HPDE6-E6E7 (cell line): ENCODE data around the gene CT45A3.
"Not testable (repeated sequence)": the region's sequence is repeated elsewhere in the genome, so short reads cannot be mapped to it uniquely, and the experiment has no call there.

Experiments
- DNase-seq: peaks from one replicate; pipeline ENCODE4 v3.0.0; 2011; ENCODE audit warnings: missing footprints; ENCODE audit errors: extremely low spot score

CT45A3 gene

GRCh38 chrX:135768091-135768490 lies at the start of gene CT45A3:
CT45A3 (minus strand) TSS chrX:135768191; CDS start chrX:135764444, 3,747 bp downstream.
- not testable (repeated sequence) for DNase-seq

- DNase-seq = not testable (repeated sequence)
Measured at GRCh38 chrX:135802687-135803086, 34.7 kb upstream of the CT45A3 start, which contains the start of gene CT45A6. CT45A6 (minus strand) TSS chrX:135802787; CDS start chrX:135798993, 3,794 bp downstream.

DNA sequence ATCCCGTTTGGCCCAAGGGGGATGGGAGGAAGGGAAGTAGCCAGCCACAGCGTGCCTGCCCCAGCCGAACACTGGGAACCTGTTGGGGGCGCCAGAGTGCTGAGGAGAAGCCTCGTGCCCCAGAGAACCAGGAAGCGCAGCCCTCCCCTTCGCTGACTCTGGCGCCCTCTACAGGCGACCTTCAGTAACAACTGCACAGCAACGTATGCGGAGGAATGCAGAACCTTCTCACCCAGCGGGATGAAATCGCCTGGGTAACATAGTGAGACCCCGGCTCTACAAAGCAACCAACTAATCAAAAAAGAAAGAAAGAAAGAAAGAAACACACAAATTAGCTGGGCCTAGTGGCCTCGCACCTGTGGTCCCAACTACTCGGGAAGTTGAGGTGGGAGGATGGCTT lies 17.4 kb upstream of the CT45A3 start, which contains the start of gene CT45A5:
CT45A5 (minus strand) TSS at position 101 of the 400 bp plus-strand sequence. CDS start 3,774 bp downstream, outside the sequence.
- DNase-seq = not testable (repeated sequence)

DNA sequence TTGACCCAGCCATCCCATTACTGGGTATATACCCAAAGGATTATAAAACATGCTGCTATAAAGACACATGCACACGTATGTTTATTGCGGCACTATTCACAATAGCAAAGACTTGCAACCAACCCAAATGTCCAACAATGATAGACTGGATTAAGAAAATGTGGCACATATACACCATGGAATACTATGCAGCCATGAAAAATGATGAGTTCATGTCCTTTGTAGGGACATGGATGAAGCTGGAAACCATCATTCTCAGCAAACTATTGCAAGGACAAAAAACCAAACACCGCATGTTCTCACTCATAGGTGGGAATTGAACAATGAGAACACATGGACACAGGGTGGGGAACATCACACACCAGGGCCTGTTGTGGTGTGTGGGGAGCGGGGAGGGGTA lies 23.3 kb downstream of the CT45A3 start:
- not testable (repeated sequence) for DNase-seq

GRCh38 chrX:135741192-135741715 lies 26.7 kb downstream of the CT45A3 start:
- DNase-seq = no peak

- no peak for DNase-seq
Measured at GRCh38 chrX:135740681-135741149, 27.3 kb downstream of the CT45A3 start.

- DNase-seq = no peak
Measured at GRCh38 chrX:135737366-135738071, 30.5 kb downstream of the CT45A3 start.

DNA sequence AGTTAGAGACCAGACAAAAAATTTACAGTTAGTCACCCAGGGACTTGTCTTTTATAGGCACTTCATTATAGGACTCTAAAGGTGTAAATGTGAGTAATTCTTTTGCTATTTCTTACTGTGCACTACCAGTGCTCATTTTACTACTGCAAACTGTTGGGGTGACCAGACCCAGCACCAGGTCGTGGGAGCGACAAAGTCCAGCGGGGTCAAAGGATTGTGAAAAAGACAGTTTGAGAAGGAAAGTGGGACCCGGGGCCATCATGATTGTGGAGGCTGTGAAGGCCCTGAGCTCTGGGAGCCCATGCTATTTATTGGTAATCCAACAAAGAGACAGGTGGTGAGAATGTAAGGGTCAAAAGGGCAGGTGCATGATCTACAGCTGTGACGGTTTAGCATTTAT lies 33.3 kb downstream of the CT45A3 start:
- DNase-seq = not testable (repeated sequence)

DNA sequence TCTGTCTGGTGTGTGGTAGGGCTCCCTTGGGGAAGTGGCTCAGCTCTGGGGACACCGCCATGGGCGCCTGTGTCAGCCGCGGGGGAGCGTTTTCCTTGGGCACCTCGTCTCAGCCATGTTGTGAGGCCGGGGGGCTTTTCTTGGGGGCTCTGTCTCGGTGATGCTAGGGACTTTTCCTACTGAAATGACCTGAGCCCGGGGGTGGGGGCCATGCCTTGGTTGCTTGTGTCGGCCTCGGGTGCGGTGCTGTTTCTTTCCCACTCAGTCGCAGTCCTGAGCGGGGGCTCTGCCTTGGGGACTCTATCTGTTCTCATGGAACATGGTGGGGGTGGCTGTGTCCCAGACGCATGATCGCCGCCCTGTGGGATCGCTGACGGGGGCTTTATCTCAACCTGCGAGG lies 54.2 kb downstream of the CT45A3 start:
- no peak for DNase-seq

DNA sequence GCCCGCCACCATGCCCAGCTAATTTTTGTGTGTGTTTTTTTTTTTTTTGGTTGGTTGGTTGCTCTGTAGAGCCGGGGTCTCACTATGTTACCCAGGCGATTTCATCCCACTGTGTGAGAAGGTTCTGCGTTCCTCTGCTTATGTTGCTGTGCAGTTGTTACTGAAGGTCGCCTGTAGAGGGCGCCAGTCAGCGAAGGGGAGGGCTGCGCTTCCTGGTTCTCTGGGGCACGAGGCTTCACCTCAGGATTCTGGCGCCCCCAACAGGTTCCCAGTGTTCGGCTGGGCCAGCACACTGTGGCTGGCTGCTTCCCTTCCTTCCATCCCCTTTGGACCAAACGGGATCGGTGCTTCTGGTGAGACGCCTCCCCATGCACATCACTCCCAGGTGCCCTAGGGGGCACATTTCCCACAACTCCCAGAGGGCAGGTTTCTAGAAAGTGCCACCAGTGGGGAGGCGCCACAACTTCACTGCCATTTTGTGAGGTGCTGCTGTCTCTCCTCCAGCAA lies 54.8 kb downstream of the CT45A3 start, which contains the start of gene CT45A1:
CT45A1 (plus strand) TSS at position 457 of the 507 bp plus-strand sequence. CDS start 5,302 bp downstream, outside the sequence.
- DNase-seq = not testable (repeated sequence)
